Effector memory CD8-positive, alpha-beta T cell (primary cell): ENCODE measurements around the gene OSTN.

ENCODE experiments used
- ATAC-seq: fragments of 150-1000 bp; cut with Tn5 transposase; replicated peaks from 2 replicates; pipeline ENCODE4 v1.10.0; 2021; ENCODE audit warnings: mild to moderate bottlenecking, moderate library complexity
- DNase-seq, 3 experiments: peaks; one replicate each; pipeline ENCODE4 v3.0.0; 2021
- H3K27ac Mint-ChIP-seq, 2 donors: one replicate each; pipeline ENCODE4 v1.8.0; 2022; ENCODE audit warnings: mild to moderate bottlenecking in 2 of 2, mixed read lengths in 2 of 2, moderate library complexity in 2 of 2
- H3K27me3 Mint-ChIP-seq, 2 donors: one replicate each; pipeline ENCODE4 v1.8.0; 2022; ENCODE audit warnings: mixed read lengths in 2 of 2
- H3K36me3 Mint-ChIP-seq: one replicate; pipeline ENCODE4 v1.8.0; 2022; ENCODE audit warnings: mild to moderate bottlenecking, moderate library complexity, mixed read lengths; ENCODE audit not compliant: insufficient read depth
- H3K4me1 Mint-ChIP-seq, 2 donors: one replicate each; pipeline ENCODE4 v1.8.0; 2022; ENCODE audit warnings: low read depth in 2 of 2, mixed read lengths in 2 of 2
- H3K4me3 Mint-ChIP-seq, 2 donors: one replicate each; pipeline ENCODE4 v1.8.0; 2022; ENCODE audit warnings: mild to moderate bottlenecking in 2 of 2, mixed read lengths in 2 of 2, moderate library complexity in 2 of 2
- H3K9me3 Mint-ChIP-seq, 2 donors: one replicate each; pipeline ENCODE4 v1.8.0; 2022; ENCODE audit warnings: mixed read lengths in 2 of 2

Gene OSTN

GRCh38 chr3:191192941-191193340 lies 6.1 kb upstream of the OSTN start:
- Mint-ChIP-seq H3K4me1 (no peaks in the 10 kb centered on the region), H3K4me3 (no peak overlapping the region), H3K27ac (no peak overlapping the region), H3K27me3 (no peaks in the 10 kb centered on the region), H3K36me3 (no peaks in the 10 kb centered on the region), H3K9me3 (peaks cover 0 to 8% of the 10 kb centered on the region in 2 donors)
- DNase-seq (no peak), ATAC-seq (no peak)

- Mint-ChIP-seq H3K36me3 (no peaks in the 10 kb centered on the region), H3K27me3 (no peaks in the 10 kb centered on the region), H3K4me3 (no peak overlapping the region), H3K9me3 (peaks cover 0 to 4% of the 10 kb centered on the region in 2 donors), H3K27ac (no peak overlapping the region), H3K4me1 (no peaks in the 10 kb centered on the region)
- no peak for ATAC-seq
- no peak for DNase-seq
Observed at GRCh38 chr3:191197761-191198306, 1.2 kb upstream of the OSTN start.

DNA sequence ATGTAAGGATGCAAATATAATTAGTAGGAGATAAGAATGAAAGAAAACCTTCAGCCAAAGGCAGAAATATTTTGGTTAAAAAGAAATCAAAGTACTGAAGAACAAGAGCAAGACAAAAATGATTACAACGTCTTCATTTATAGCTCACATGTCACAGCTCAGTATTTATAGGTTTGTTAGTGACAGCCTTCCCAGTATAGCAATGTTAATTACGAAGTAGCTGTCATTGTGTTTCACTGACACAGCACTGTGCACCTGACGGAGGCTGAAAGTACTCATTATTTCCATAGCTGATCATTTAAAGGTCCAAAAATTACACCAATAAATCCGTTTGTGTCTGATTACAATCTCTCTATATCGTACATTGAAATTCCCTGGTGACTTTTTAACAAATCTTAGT lies 561 bp upstream of the OSTN start:
- DNase-seq = no peak
- Mint-ChIP-seq H3K27ac (no peak overlapping the region), H3K4me1 (no peaks in the 10 kb centered on the region), H3K27me3 (no peaks in the 10 kb centered on the region), H3K9me3 (peaks cover 0 to 7% of the 10 kb centered on the region in 2 donors), H3K36me3 (no peaks in the 10 kb centered on the region), H3K4me3 (no peak overlapping the region)
- no peak for ATAC-seq

GRCh38 chr3:191210032-191210431 lies 11.0 kb downstream of the OSTN start:
- no peak for DNase-seq
- Mint-ChIP-seq H3K27ac (no peak overlapping the region), H3K4me3 (no peak overlapping the region), H3K4me1 (no peaks in the 10 kb centered on the region), H3K9me3 (no peaks in the 10 kb centered on the region), H3K36me3 (no peaks in the 10 kb centered on the region), H3K27me3 (no peaks in the 10 kb centered on the region)
- no peak for ATAC-seq

DNA sequence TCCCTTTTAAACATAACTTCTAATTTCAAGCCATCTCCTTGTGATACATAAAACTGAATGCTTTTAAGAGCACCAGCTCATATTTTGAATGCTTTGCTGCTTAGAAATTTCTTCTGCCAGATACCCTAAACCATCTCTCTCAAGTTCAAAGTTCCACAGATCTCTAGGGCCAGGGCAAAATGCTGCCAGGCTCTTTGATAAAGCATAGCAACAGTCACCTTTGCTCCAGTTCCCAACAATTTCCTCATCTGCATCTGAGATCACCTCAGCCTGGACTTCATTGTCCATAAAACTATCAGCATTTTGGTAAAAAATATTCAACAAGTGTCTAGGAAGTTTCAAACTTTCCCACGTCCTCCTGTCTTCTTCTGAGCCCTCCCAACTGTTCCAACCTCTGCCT lies 17.5 kb downstream of the OSTN start:
- no peak overlapping the region for H3K4me3 Mint-ChIP-seq
- H3K27ac Mint-ChIP-seq = no peak overlapping the region
- DNase-seq (no peak), ATAC-seq (no peak)
- H3K9me3 Mint-ChIP-seq = peaks cover 7 to 9% of the 10 kb centered on the region in 2 donors
- no peaks in the 10 kb centered on the region for H3K4me1 Mint-ChIP-seq
- no peaks in the 10 kb centered on the region for H3K27me3 Mint-ChIP-seq
- H3K36me3 Mint-ChIP-seq = no peaks in the 10 kb centered on the region

DNA sequence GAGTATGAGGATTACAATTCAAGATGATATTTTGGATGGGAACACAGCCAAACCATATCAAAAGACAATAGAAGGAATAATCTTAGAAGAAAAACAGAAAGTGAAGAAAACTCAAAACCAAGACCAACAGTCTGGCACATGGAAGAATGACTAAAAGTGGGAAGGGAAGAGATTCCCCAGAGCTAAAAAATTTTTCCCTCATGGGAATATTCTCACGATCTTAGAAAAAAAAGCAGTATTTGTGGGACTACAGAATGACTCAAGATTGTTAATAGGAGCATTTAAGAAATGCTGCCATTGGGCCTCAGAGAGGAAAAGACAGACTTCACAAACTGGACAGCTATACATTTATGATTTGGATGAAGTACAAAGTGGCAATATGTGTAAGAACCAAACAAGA lies 18.3 kb downstream of the OSTN start:
- DNase-seq = no peak
- H3K4me3 Mint-ChIP-seq = no peak overlapping the region
- H3K27me3 Mint-ChIP-seq = no peaks in the 10 kb centered on the region
- no peaks in the 10 kb centered on the region for H3K36me3 Mint-ChIP-seq
- no peaks in the 10 kb centered on the region for H3K4me1 Mint-ChIP-seq
- peaks cover 7 to 9% of the 10 kb centered on the region in 2 donors for H3K9me3 Mint-ChIP-seq
- ATAC-seq = no peak
- H3K27ac Mint-ChIP-seq = no peak overlapping the region

- H3K36me3 Mint-ChIP-seq = no peaks in the 10 kb centered on the region
Observed at GRCh38 chr3:191220908-191221307, 21.9 kb downstream of the OSTN start.

GRCh38 chr3:191221638-191222037 lies 22.6 kb downstream of the OSTN start:
- no peaks in the 10 kb centered on the region for H3K4me1 Mint-ChIP-seq
- no peak overlapping the region for H3K4me3 Mint-ChIP-seq
- H3K36me3 Mint-ChIP-seq = no peaks in the 10 kb centered on the region
- ATAC-seq (no peak), DNase-seq (no peak)
- no peaks in the 10 kb centered on the region for H3K27me3 Mint-ChIP-seq
- no peak overlapping the region for H3K27ac Mint-ChIP-seq
- H3K9me3 Mint-ChIP-seq = peaks cover 7 to 11% of the 10 kb centered on the region in 2 donors

More at GRCh38 chr3:191220908-191221307, 21.9 kb downstream of the OSTN start:
- Mint-ChIP-seq H3K4me1 (no peaks in the 10 kb centered on the region), H3K27ac (no peak overlapping the region), H3K27me3 (no peaks in the 10 kb centered on the region), H3K4me3 (no peak overlapping the region), H3K9me3 (peaks cover 7 to 11% of the 10 kb centered on the region in 2 donors)
- DNase-seq (no peak), ATAC-seq (no peak)

GRCh38 chr3:191227541-191227940 lies 28.5 kb downstream of the OSTN start:
- H3K4me3 Mint-ChIP-seq = no peak overlapping the region
- ATAC-seq (no peak), DNase-seq (no peak)
- no peaks in the 10 kb centered on the region for H3K36me3 Mint-ChIP-seq
- peaks cover 0 to 3% of the 10 kb centered on the region in 2 donors for H3K9me3 Mint-ChIP-seq
- no peaks in the 10 kb centered on the region for H3K4me1 Mint-ChIP-seq
- H3K27ac Mint-ChIP-seq = no peak overlapping the region
- H3K27me3 Mint-ChIP-seq = no peaks in the 10 kb centered on the region

- Mint-ChIP-seq H3K36me3 (no peaks in the 10 kb centered on the region), H3K9me3 (no peaks in the 10 kb centered on the region), H3K27ac (no peak overlapping the region), H3K27me3 (no peaks in the 10 kb centered on the region), H3K4me1 (no peaks in the 10 kb centered on the region), H3K4me3 (no peak overlapping the region)
- no peak for DNase-seq
- no peak for ATAC-seq
Observed at GRCh38 chr3:191234216-191234615, 35.2 kb downstream of the OSTN start.

DNA sequence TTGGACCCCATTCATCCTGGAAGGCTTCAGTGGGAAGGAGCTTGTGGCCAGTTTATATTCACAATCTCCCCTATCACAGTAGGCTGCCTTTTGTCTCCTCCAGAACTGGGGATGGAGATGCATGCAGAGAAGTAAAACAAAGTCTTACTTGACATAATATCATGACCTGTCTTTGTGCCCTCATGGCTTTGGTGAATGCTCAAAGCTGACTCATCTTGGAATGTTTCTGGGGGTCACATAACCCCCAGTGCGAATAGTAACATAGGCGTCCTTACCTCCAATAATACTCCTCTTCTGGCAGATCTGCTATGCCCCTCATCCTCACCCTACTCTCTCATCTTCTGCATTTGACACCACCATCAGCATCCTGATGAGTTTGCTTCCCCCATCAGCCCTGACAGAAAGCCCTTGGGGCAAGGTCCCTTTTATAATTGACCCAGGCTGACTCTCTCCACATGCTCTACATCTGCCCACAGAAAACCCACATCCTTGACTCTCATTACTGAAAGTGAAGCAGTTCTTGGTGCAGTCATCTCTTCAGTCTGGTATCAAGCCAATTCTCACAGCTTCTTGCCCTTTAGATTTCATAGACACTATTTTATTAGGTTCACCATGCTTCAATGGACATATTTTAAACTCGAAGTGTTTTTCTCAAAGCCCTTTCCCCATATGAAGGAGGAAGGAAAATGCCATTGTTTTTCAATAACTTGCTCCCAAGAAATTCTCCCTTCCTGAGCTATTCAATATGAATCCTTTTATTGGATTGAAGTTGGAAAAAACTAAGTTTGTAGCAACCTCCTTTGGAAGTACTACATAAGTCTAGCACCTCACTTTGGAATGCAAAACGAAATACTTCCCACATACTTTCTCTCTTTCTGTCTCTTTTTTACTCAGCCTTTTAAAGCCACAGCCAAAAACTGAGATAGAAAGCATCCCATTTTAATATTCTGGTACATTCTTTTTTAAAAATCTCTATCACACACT lies 36.6 kb downstream of the OSTN start:
- H3K9me3 Mint-ChIP-seq = no peaks in the 10 kb centered on the region
- no peaks in the 10 kb centered on the region for H3K36me3 Mint-ChIP-seq
- DNase-seq = no peak
- H3K27ac Mint-ChIP-seq = no peak overlapping the region
- no peaks in the 10 kb centered on the region for H3K27me3 Mint-ChIP-seq
- no peak for ATAC-seq
- H3K4me1 Mint-ChIP-seq = no peaks in the 10 kb centered on the region
- no peak overlapping the region for H3K4me3 Mint-ChIP-seq

- DNase-seq = no peak
- H3K4me3 Mint-ChIP-seq = no peak overlapping the region
- H3K27ac Mint-ChIP-seq = no peak overlapping the region
- H3K36me3 Mint-ChIP-seq = no peaks in the 10 kb centered on the region
- H3K9me3 Mint-ChIP-seq = no peaks in the 10 kb centered on the region
- ATAC-seq = no peak
- H3K4me1 Mint-ChIP-seq = no peaks in the 10 kb centered on the region
- H3K27me3 Mint-ChIP-seq = no peaks in the 10 kb centered on the region
Observed at GRCh38 chr3:191236646-191237045, 37.6 kb downstream of the OSTN start.

DNA sequence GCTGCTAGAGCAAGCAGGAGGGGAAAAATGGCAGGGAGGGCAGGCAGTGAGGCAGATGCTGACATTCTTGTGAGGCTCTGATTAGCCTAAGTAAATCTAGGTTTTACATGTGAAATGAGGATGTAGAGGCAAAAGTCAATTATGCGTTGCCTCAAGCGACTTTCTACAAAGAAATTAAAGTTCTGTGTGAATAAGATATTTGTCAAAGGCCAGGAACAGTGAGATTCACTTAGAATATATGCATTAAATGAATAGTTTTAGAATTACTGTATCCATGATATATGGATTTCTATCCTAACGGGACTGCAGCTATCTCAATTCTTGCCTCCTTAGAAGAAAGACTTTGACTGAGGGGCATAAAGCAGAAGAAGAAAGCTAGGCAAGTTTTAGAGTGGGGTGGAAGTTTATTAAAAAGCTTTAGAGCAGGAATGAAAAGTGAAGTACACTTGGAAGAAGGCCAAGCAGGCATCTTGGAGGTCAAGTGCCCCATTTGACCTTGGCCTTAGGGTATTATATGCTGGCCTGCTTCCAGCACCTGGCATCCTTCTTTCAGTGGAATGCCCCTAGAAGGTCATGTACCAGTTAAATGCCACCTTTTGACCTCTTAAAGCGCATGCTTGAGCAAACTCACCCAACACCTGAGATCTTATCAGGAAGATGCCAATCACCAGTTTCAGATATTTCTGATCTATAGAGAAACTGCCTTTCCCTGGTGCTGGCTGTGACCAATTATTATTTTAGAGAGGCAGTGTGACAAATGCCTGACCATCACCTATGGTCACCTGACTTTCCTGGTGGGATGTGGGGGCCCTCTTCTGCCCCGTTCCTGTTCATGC lies 38.2 kb downstream of the OSTN start:
- Mint-ChIP-seq H3K27me3 (no peaks in the 10 kb centered on the region), H3K4me1 (no peaks in the 10 kb centered on the region), H3K36me3 (no peaks in the 10 kb centered on the region), H3K4me3 (no peak overlapping the region), H3K27ac (no peak overlapping the region), H3K9me3 (no peaks in the 10 kb centered on the region)
- DNase-seq (no peak), ATAC-seq (no peak)
